ENCODE measurements around the gene IDUA.

Gene IDUA

GRCh38 chr4:1031956-1032795, 45.3 kb downstream of the IDUA start:
- DNase-seq: no peak

- no peak for DNase-seq
Measured at GRCh38 chr4:1032861-1033260, 46.0 kb downstream of the IDUA start.

- DNase-seq: no peak
Measured at GRCh38 chr4:1033840-1034551, 47.2 kb downstream of the IDUA start.

GRCh38 chr4:1035510-1035909, 48.7 kb downstream of the IDUA start:
- DNase-seq: no peak

GRCh38 chr4:1036095-1036494, 49.3 kb downstream of the IDUA start:
- DNase-seq: no peak

GRCh38 chr4:1036976-1037810, 50.3 kb downstream of the IDUA start:
- no peak for DNase-seq

GRCh38 chr4:1038948-1039492, 52.2 kb downstream of the IDUA start:
- DNase-seq: no peak

GRCh38 chr4:1039493-1040343, 52.9 kb downstream of the IDUA start:
- no peak for DNase-seq

GRCh38 chr4:1040344-1041146, 53.7 kb downstream of the IDUA start:
- DNase-seq: no peak

GRCh38 chr4:1041147-1041935, 54.5 kb downstream of the IDUA start:
- peak; percentile 84 for DNase-seq

GRCh38 chr4:1041936-1042330, 55.1 kb downstream of the IDUA start:
- no peak for DNase-seq

GRCh38 chr4:1042352-1043055, 55.7 kb downstream of the IDUA start:
- DNase-seq: no peak

GRCh38 chr4:1043162-1043561, 56.3 kb downstream of the IDUA start:
- no peak for DNase-seq

GRCh38 chr4:1043651-1044468, 57.0 kb downstream of the IDUA start:
- peak; percentile 34 for DNase-seq

GRCh38 chr4:1044469-1045192, 57.8 kb downstream of the IDUA start:
- peak; percentile 3 for DNase-seq

GRCh38 chr4:1045193-1045594, 58.4 kb downstream of the IDUA start:
- DNase-seq: peak; percentile 18

GRCh38 chr4:1045595-1046201, 58.9 kb downstream of the IDUA start:
- DNase-seq: no peak
